AG04449 (cell line): ENCODE data around the gene NOL11.
"Not testable (repeated sequence)": the region's sequence is repeated elsewhere in the genome, so short reads cannot be mapped to it uniquely, and the experiment has no call there.

Experiments
- CTCF ChIA-PET: fragments of 350-600 bp; formaldehyde crosslinking; extraction: SDS; loops from one replicate; lab custom pipeline; 2021; ENCODE audit warnings: antibody characterized with exemption; lab: Yijun Ruan, JAX
- POLR2A ChIA-PET: fragments of 400-600, 350-600 bp; formaldehyde crosslinking; extraction: SDS; loops from one replicate; lab custom pipeline; 2020; ENCODE audit warnings: antibody characterized with exemption, inconsistent platforms; lab: Yijun Ruan, JAX
- DNase-seq: peaks from one replicate; pipeline ENCODE4 v3.0.0-alpha.2; 2010; ENCODE audit warnings: low read depth, low spot score
- H3K4me3 ChIP-seq: 2 replicates; pipeline ENCODE4 v1.5.1; 2011; ENCODE audit warnings: low read depth, mild to moderate bottlenecking, control low read depth, low read length
- TF ChIP-seq, protein P1 (sequence below): IDR thresholded peaks from one replicate; pipeline ENCODE4 v1.5.1; 2011; ENCODE audit warnings: mild to moderate bottlenecking, moderate library complexity, low read length, control low read depth, inconsistent platforms; ENCODE audit not compliant: insufficient read depth; ENCODE audit errors: missing control alignments

Gene NOL11

DNA sequence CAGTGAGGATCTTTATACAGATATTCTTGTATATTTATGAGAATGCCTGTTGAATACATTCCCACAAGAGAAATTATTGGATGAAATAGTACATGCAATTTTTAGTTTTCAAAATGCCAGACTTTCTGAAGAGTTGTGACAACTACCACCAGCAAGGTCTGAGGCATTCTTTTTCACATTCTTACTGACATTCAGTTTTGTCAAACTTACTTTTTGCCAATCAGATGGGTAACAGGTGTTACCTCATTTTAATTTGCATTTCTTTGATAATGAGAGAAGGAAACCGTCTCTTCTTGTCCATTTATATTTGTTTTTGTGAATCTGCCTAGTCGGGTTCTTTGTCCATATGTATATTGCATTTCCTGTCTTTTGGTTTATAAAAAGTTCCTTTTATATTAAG lies 24.3 kb downstream of the NOL11 start:
- POLR2A ChIA-PET = no interaction called here
- H3K4me3 ChIP-seq = no peak overlapping the region
- CTCF ChIA-PET = no interaction called here
- no peak for DNase-seq
- TF ChIP-seq, protein P1, sequence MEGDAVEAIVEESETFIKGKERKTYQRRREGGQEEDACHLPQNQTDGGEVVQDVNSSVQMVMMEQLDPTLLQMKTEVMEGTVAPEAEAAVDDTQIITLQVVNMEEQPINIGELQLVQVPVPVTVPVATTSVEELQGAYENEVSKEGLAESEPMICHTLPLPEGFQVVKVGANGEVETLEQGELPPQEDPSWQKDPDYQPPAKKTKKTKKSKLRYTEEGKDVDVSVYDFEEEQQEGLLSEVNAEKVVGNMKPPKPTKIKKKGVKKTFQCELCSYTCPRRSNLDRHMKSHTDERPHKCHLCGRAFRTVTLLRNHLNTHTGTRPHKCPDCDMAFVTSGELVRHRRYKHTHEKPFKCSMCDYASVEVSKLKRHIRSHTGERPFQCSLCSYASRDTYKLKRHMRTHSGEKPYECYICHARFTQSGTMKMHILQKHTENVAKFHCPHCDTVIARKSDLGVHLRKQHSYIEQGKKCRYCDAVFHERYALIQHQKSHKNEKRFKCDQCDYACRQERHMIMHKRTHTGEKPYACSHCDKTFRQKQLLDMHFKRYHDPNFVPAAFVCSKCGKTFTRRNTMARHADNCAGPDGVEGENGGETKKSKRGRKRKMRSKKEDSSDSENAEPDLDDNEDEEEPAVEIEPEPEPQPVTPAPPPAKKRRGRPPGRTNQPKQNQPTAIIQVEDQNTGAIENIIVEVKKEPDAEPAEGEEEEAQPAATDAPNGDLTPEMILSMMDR = no peak

DNA sequence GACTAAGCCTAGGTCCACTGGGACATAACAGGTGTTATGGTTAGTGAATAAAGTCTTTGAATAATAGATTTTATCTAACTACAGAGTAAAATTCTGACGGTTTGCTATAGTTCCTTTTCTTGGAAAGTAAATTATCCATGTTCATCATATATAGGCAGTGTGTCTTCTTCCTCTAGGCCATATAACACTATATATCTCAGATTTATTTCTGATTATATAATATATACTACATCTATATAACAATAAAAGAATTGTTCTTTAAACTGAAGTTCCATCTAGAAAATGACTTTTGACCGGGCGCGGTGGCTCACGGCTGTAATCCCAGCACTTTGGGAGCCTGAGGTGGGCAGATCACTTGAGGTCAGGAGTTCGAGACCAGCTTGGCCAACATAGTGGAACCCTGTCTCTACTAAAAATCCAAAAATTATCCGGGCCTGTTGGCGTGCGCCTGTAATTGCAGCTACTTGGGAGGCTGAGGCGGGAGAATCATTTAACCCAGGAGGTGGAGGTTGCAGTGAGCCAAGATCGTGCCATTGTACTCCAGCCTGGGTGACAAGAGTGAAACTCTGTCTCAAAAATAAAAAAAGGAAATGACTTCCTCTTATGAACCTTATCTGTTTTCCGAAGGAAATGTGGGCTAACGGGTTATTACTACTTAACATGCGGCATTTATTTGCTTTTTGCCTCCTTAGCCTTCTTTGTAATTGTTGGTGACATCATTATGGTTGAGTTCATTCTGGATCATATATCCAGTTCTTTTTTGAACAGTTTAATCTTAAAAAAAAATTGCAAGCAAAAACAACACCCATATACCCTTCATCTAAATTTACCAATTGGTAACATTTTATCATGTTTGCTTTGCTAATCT lies 29.2 kb downstream of the NOL11 start:
- CTCF ChIA-PET = no interaction called here
- TF ChIP-seq, protein P1 = no peak
- no peak for DNase-seq
- POLR2A ChIA-PET = no interaction called here
- no peak overlapping the region for H3K4me3 ChIP-seq

DNA sequence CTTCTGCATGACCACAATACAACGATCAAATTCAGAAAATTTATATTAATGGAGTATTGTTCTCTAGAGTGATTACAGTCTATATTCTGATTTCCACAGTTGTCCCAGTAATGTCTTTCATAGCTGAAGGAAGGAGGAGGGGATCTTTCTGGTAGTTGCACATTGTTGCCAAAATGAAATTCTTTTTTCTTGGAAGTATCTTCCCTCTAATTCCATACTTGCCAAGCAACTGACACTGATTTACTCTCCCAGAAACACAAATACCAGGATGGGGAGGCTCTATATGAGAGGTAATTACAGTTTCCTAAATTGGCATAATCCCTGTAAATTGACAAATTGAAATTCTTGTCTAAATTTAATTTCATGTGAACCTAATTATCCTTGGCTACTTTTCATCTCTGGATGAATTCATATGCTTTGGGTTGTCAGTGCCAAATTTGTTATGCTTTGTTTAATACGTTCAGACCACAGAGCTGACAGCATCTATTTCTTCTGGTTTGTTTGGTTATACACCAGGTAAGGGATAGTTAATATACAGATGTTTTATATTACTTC lies 30.0 kb downstream of the NOL11 start:
- no peak for DNase-seq
- no peak overlapping the region for H3K4me3 ChIP-seq
- CTCF ChIA-PET = interaction anchor here (1.2 kb wide), 1 partner anchor 11 kb away, joined by 5 read pairs; no protein-coding TSS in a partner anchor
- TF ChIP-seq, protein P1 = no peak
- POLR2A ChIA-PET = no interaction called here

DNA sequence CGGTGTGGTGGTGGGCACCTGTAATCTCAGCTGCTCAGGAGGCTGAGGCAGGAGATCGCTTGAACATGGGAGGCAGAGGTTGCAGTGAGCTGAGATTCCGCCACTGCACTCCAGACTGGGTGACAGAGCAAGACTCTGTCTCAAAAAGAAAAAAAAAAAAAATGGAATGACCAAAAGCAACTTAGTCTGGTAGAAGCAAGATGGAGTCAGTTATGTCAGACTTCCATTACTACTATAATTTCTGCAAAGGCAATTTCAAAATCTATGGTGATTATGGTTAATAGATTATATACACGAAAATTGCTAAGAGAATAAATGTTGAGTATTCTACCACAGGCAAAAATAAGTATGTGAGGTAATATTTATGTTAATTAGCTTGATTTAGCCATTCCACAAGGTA lies 32.3 kb downstream of the NOL11 start:
- ChIA-PET POLR2A (no interaction called here), CTCF (no interaction called here)
- H3K4me3 ChIP-seq = no peak overlapping the region
- TF ChIP-seq, protein P1 = no peak
- DNase-seq = no peak

DNA sequence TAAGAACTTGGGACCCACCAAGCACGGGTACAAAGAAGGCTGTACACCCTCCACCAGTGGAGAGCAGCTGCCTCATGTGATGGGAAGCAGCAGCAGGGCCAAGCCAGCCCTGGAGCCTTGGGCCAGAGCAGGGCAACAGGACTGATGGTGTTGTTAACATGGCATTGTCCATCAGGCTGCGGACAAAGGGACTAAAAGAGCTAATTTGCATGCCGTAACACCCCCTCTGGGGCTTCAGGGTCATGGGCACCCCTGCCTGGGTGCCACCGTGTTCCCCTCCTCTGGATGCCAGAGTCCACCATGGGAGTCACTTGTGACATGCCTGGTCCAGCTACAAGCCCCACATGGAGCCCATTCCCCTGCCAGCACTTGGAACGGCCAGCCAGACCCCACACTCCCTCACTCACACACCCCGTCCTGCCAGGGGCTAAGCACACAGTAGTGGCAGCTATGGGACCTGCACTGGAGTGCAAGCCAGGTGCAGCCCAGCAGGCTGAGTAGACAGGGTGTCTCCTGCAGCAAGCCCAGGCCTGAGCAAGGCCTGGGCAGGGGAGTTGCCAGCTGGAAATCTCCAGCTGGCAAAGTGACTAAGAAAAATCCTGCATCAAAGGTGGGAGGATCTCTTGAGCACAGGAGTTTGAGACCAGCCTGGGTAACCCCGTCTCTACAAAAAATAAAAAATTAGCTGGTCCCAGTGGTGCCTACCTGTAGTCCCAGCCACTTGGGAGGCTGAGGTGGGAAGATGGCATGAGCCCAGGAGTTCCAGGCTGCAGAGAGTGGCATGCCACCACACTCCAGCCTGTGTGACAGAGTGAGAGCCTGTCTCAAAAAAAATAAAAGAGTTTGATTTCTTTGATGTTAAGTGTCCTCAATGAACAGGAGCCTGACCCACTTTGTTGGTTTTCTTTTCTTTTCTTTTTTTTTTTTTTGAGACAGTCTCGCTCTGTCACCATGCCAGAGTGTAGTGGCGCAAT lies 33.7 kb downstream of the NOL11 start:
- TF ChIP-seq, protein P1 = no peak
- ChIA-PET CTCF (no interaction called here), POLR2A (no interaction called here)
- no peak for DNase-seq
- H3K4me3 ChIP-seq = no peak overlapping the region

DNA sequence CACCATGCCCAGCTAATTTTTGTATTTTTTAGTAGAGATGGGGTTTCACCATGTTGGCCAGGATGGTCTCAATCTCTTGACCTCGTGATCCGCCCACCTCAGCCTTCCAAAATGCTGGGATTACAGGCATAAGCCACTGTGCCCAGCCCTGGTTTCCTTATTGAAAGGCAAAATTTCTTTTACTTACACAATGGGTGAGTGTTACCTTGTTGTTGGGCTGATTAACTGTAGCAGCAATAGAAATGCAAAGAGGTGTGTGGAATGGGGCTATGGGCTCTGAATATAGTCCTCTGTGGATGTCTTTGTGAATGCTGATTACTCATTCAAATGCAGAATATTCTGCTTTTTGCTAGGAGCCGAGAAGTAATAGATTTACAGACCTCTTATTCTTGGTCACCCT lies 34.4 kb downstream of the NOL11 start:
- CTCF ChIA-PET, DNase-seq, POLR2A ChIA-PET, H3K4me3 ChIP-seq: not testable (repeated sequence)
